HCT116 (cell line): ENCODE results near the gene DRD4.

Source experiments
- EGR1 ChIP-seq: IDR thresholded peaks from 2 replicates; pipeline ENCODE4 v1.6.1; 2012; ENCODE audit warnings: low read depth
- EZH2 ChIP-seq: fragments of 200-600 bp; sonication (generic); IDR thresholded peaks from 2 replicates; pipeline ENCODE4 v1.6.1; 2017; ENCODE audit warnings: antibody characterized with exemption, mixed run types
- POLR2A ChIP-seq: IDR thresholded peaks from 2 replicates; pipeline ENCODE4 v1.7.0; 2011; ENCODE audit warnings: borderline replicate concordance; ENCODE audit not compliant: insufficient read depth, insufficient read length; ENCODE audit errors: extremely low read depth
- POLR2AphosphoS5 ChIP-seq: IDR thresholded peaks from 2 replicates; pipeline ENCODE4 v1.6.1; 2011; ENCODE audit warnings: mild to moderate bottlenecking, low read depth, low read length, moderate library complexity
- SIN3A ChIP-seq: IDR thresholded peaks from 2 replicates; pipeline ENCODE4 v1.6.1; 2012; ENCODE audit warnings: low read depth
- YY1 ChIP-seq: IDR thresholded peaks from 2 replicates; pipeline ENCODE4 v1.6.1; 2011; ENCODE audit warnings: low read length, low read depth, moderate library complexity, mild to moderate bottlenecking; ENCODE audit not compliant: insufficient replicate concordance; ENCODE audit errors: extremely low read depth
- TF ChIP-seq, protein P1 (sequence below), 3 experiments: fragments of 200-600 bp in 1 of 3; sonication (generic) in 1 of 3; IDR thresholded peaks in 2 of 3; conservative IDR thresholded peaks in 1 of 3; 2 replicates each; pipeline ENCODE4 v1.5.1; 2012 to 2017; ENCODE audit warnings: low read depth in 2 of 3, low read length in 2 of 3, antibody characterized with exemption in 1 of 3, borderline replicate concordance in 1 of 3, control low read depth in 1 of 3, mild to moderate bottlenecking in 1 of 3, mixed read lengths in 1 of 3, mixed run types in 1 of 3, moderate library complexity in 1 of 3; ENCODE audit not compliant: insufficient read depth in 1 of 3

GRCh38 chr11:646214-646613 is 9.1 kb downstream of the DRD4 start:
- TF ChIP-seq, protein P1, sequence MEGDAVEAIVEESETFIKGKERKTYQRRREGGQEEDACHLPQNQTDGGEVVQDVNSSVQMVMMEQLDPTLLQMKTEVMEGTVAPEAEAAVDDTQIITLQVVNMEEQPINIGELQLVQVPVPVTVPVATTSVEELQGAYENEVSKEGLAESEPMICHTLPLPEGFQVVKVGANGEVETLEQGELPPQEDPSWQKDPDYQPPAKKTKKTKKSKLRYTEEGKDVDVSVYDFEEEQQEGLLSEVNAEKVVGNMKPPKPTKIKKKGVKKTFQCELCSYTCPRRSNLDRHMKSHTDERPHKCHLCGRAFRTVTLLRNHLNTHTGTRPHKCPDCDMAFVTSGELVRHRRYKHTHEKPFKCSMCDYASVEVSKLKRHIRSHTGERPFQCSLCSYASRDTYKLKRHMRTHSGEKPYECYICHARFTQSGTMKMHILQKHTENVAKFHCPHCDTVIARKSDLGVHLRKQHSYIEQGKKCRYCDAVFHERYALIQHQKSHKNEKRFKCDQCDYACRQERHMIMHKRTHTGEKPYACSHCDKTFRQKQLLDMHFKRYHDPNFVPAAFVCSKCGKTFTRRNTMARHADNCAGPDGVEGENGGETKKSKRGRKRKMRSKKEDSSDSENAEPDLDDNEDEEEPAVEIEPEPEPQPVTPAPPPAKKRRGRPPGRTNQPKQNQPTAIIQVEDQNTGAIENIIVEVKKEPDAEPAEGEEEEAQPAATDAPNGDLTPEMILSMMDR (IDR thresholded peaks at IDR 0.05 in 2 of 3, conservative IDR thresholded peaks at IDR 0.05 in 1 of 3; ENCODE audit: borderline replicate concordance in 1 of 3, insufficient read depth in 1 of 3, low read depth in 2 of 3, low read length in 2 of 3): no peak
- no peak for TF ChIP-seq YY1
- no peak for TF ChIP-seq POLR2A
- TF ChIP-seq SIN3A: no peak
- no peak for TF ChIP-seq EZH2
- no peak for TF ChIP-seq POLR2AphosphoS5
- TF ChIP-seq EGR1: no peak
